HEK293T (cell line): ENCODE measurements around the gene SZT2.

Experiments used
- ARNT ChIP-seq: fragments of 450-650 bp; IDR thresholded peaks from 2 replicates; pipeline ENCODE4 v1.6.1; 2017; ENCODE audit warnings: mild to moderate bottlenecking
- BHLHE40 ChIP-seq: fragments of 450-650 bp; IDR thresholded peaks from 2 replicates; pipeline ENCODE4 v1.6.1; 2016; ENCODE audit warnings: mild to moderate bottlenecking, moderate library complexity, borderline replicate concordance
- ELF4 ChIP-seq: fragments of 450-650 bp; IDR thresholded peaks from 2 replicates; pipeline ENCODE4 v1.6.1; 2017; ENCODE audit warnings: antibody characterized with exemption
- FOXK2 ChIP-seq: fragments of 450-650 bp; IDR thresholded peaks from 2 replicates; pipeline ENCODE4 v1.6.1; 2016; ENCODE audit warnings: mild to moderate bottlenecking
- FOXM1 ChIP-seq: fragments of 450-650 bp; IDR thresholded peaks from 2 replicates; pipeline ENCODE4 v1.6.1; 2017; ENCODE audit warnings: mild to moderate bottlenecking, borderline replicate concordance
- L3MBTL2 ChIP-seq: fragments of 450-650 bp; conservative IDR thresholded peaks from 2 replicates; pipeline ENCODE4 v1.6.1; 2016; ENCODE audit warnings: mild to moderate bottlenecking
- LEF1 ChIP-seq: fragments of 450-650 bp; IDR thresholded peaks from 2 replicates; pipeline ENCODE4 v1.6.1; 2017; ENCODE audit warnings: mild to moderate bottlenecking, borderline replicate concordance
- SP1 ChIP-seq: fragments of 450-650 bp; IDR thresholded peaks from 2 replicates; pipeline ENCODE4 v1.6.1; 2017
- SUZ12 ChIP-seq: fragments of 450-650 bp; IDR thresholded peaks from 2 replicates; pipeline ENCODE4 v1.6.1; 2016; ENCODE audit warnings: mild to moderate bottlenecking
- TARDBP ChIP-seq: fragments of 450-650 bp; IDR thresholded peaks from 2 replicates; pipeline ENCODE4 v1.6.1; 2016
- TF ChIP-seq, protein P1 (sequence below): fragments of 450-650 bp; IDR thresholded peaks from 2 replicates; pipeline ENCODE4 v1.6.1; 2016

DNA sequence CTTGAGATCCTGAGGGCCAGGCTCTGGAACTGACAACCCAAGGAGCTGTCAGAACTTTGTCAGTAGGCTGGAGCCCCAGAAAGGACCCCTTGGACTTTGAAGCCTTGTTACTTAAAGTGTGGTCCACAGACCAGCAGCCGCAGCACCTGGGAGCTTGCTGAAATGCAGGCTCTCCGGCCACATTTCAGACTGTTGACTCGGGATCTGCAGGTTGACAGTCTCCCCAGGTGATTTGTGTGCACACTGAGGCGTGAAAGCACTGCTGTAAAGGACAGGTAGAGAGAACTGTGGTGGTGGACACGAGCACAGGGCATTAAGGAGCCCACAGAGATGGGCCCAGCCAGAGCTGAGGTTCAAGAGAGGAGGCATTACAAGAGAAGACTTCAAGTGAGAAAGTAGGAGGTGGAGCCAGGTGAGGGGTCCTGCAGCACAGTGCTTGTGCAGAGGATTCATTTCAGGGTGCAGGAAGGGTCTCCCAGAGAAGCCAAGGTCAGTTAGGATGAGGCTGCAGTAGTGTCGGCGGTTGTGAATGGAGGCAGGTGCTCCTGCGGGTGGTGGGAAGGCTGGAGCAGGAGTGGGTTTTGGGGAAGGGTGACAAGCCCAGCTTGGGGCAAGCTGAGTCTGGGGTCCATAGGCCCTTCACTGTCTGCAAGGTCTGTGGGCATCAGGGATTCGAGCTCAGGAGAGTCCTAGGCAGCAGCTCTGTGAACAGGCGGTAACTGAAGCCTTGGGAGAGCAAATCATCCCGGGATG is 59.4 kb downstream of the SZT2 start:
- TF ChIP-seq SP1 (no peak), TARDBP (no peak), L3MBTL2 (no peak), BHLHE40 (no peak), FOXM1 (no peak), ARNT (no peak), FOXK2 (no peak), SUZ12 (no peak), ELF4 (no peak), LEF1 (no peak)
- TF ChIP-seq, protein P1, sequence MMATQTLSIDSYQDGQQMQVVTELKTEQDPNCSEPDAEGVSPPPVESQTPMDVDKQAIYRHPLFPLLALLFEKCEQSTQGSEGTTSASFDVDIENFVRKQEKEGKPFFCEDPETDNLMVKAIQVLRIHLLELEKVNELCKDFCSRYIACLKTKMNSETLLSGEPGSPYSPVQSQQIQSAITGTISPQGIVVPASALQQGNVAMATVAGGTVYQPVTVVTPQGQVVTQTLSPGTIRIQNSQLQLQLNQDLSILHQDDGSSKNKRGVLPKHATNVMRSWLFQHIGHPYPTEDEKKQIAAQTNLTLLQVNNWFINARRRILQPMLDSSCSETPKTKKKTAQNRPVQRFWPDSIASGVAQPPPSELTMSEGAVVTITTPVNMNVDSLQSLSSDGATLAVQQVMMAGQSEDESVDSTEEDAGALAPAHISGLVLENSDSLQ: no peak
